Liver (tissue), 3 donors: Measurements from ENCODE around the gene OR8B8.

Experiments
- FOXA1 ChIP-seq: IDR thresholded peaks from 2 replicates; pipeline ENCODE4 v1.6.1; 2016; ENCODE audit warnings: antibody characterized with exemption
- GABPA ChIP-seq, 2 donors: IDR thresholded peaks in 1 of 2; conservative IDR thresholded peaks in 1 of 2; 2 replicates each; pipeline ENCODE4 v1.6.1; 2016; ENCODE audit warnings: antibody characterized with exemption in 2 of 2, mild to moderate bottlenecking in 1 of 2, moderate library complexity in 1 of 2
- NR2F2 ChIP-seq: IDR thresholded peaks from 2 replicates; pipeline ENCODE4 v1.6.1; 2016; ENCODE audit warnings: antibody characterized with exemption
- SP1 ChIP-seq: IDR thresholded peaks from 2 replicates; pipeline ENCODE4 v1.6.1; 2018; ENCODE audit warnings: antibody characterized with exemption, mild to moderate bottlenecking
- TF ChIP-seq, protein P1 (sequence below): IDR thresholded peaks from 2 replicates; pipeline ENCODE4 v1.6.1; 2016; ENCODE audit warnings: antibody characterized with exemption
- TF ChIP-seq, protein P2 (sequence below): fragments of 150-350 bp; IDR thresholded peaks from 2 replicates; pipeline ENCODE4 v1.5.1; 2017; ENCODE audit warnings: improper control_type of control experiment, low read depth, low read length; ENCODE audit not compliant: missing input control
- donor health status: healthy.
- donor health status: healthy.

DNA sequence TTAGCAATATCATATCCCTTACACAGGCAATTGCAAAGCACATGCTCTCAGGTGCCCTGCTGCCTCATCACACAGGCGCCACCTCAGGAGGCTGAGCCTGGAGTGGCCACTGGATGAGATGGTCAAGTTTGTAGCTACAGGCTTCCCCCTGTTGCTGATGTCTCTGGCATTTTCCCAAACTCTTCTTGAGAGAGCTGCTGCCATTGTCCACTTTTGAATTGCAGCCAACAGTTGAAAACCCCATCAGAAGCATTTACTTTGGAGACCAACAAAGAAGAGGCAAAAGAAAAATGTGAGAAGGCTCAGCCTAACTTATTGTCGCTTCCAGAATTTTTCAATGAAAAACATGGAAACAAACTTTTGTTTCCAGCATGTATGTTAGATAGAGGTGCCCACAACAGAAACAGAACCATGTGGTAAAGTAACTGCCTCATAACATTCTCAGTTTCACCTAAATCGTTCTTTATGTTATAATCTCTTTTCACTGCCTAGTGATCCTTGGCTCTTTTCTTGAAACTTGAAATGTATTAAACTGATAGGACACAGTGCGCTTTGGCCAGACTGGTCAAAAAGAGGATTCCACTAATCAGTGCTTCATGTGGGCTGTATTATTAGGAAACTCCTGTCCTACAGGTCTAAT lies 47.6 kb upstream of the OR8B8 start:
- TF ChIP-seq, protein P1, sequence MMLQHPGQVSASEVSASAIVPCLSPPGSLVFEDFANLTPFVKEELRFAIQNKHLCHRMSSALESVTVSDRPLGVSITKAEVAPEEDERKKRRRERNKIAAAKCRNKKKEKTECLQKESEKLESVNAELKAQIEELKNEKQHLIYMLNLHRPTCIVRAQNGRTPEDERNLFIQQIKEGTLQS = no peak
- TF ChIP-seq, protein P2, sequence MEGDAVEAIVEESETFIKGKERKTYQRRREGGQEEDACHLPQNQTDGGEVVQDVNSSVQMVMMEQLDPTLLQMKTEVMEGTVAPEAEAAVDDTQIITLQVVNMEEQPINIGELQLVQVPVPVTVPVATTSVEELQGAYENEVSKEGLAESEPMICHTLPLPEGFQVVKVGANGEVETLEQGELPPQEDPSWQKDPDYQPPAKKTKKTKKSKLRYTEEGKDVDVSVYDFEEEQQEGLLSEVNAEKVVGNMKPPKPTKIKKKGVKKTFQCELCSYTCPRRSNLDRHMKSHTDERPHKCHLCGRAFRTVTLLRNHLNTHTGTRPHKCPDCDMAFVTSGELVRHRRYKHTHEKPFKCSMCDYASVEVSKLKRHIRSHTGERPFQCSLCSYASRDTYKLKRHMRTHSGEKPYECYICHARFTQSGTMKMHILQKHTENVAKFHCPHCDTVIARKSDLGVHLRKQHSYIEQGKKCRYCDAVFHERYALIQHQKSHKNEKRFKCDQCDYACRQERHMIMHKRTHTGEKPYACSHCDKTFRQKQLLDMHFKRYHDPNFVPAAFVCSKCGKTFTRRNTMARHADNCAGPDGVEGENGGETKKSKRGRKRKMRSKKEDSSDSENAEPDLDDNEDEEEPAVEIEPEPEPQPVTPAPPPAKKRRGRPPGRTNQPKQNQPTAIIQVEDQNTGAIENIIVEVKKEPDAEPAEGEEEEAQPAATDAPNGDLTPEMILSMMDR = no peak
- no peak for TF ChIP-seq NR2F2
- no peak for TF ChIP-seq SP1
- TF ChIP-seq FOXA1 = no peak
- no peak for TF ChIP-seq GABPA (IDR thresholded peaks at IDR 0.05 in 1 of 2, conservative IDR thresholded peaks at IDR 0.05 in 1 of 2)
